GM18870 (cell line): Measurements from ENCODE around the gene CBFA2T3.
"Not testable (repeated sequence)": the region's sequence is repeated elsewhere in the genome, so short reads cannot be mapped to it uniquely, and the experiment has no call there.

Experiments
- ATAC-seq: cut with Tn5 transposase; IDR thresholded peaks from one replicate; pipeline ENCODE4 v1.9.1; 2021; ENCODE audit warnings: moderate library complexity; ENCODE audit not compliant: unreplicated experiment

CBFA2T3 gene

GRCh38 chr16:89013111-89013510 is 36.1 kb upstream of the CBFA2T3 start:
- ATAC-seq, result no peak

- ATAC-seq, result no peak
These were observed 35.6 kb upstream of the CBFA2T3 start for GRCh38 chr16:89012622-89012995.

GRCh38 chr16:89011909-89012621 is 35.1 kb upstream of the CBFA2T3 start:
- ATAC-seq, result no peak

GRCh38 chr16:89010210-89010925 is 33.4 kb upstream of the CBFA2T3 start:
- no peak for ATAC-seq

GRCh38 chr16:89009343-89010209 is 32.6 kb upstream of the CBFA2T3 start:
- ATAC-seq, result no peak

GRCh38 chr16:89008796-89009195 is 31.8 kb upstream of the CBFA2T3 start:
- not testable (repeated sequence) for ATAC-seq

- no peak for ATAC-seq
These were observed 30.6 kb upstream of the CBFA2T3 start for GRCh38 chr16:89007371-89008249.

GRCh38 chr16:89006036-89006752 is 29.2 kb upstream of the CBFA2T3 start:
- ATAC-seq, result no peak

- no peak for ATAC-seq
These were observed 28.4 kb upstream of the CBFA2T3 start for GRCh38 chr16:89005201-89006035.

GRCh38 chr16:89004209-89004831 is 27.3 kb upstream of the CBFA2T3 start:
- no peak for ATAC-seq

GRCh38 chr16:89003831-89004208 is 26.8 kb upstream of the CBFA2T3 start:
- no peak for ATAC-seq

GRCh38 chr16:89002851-89003830 is 26.1 kb upstream of the CBFA2T3 start:
- ATAC-seq, result no peak

- not testable (repeated sequence) for ATAC-seq
These were observed 25.1 kb upstream of the CBFA2T3 start for GRCh38 chr16:89002081-89002480.

- no peak for ATAC-seq
These were observed 24.4 kb upstream of the CBFA2T3 start for GRCh38 chr16:89001117-89002027.

GRCh38 chr16:89000207-89000959 is 23.4 kb upstream of the CBFA2T3 start:
- ATAC-seq, result no peak
